Ascending aorta (tissue), 2 donors: Measurements from ENCODE around the gene ASB6. TPM values are rescaled to one million over a fixed set of nuclear protein-coding genes. Genes with fewer than 3 reads are reported as not detected.
A peak's percentile ranks its signal among the peaks of the same experiment; 100 is the strongest.

Source experiments
- DNase-seq, 2 donors: peaks; one replicate each; pipeline ENCODE4 v3.0.0-alpha.2; 2019; ENCODE audit warnings: low spot score in 2 of 2
- H3K27ac ChIP-seq, 2 donors: fragments of 200-600 bp; sonication (generic); one replicate each; pipeline ENCODE4 v1.5.1; 2016 to 2017; ENCODE audit warnings: mild to moderate bottlenecking in 1 of 2
- H3K27me3 ChIP-seq: fragments of 200-600 bp; sonication (generic); one replicate; pipeline ENCODE4 v1.5.1; 2017
- H3K36me3 ChIP-seq, 2 donors: fragments of 200-600 bp; sonication (generic); one replicate each; pipeline ENCODE4 v1.5.1; 2016
- H3K4me1 ChIP-seq, 2 donors: fragments of 200-600 bp; sonication (generic); one replicate each; pipeline ENCODE4 v1.5.1; 2016 to 2017; ENCODE audit warnings: mild to moderate bottlenecking in 1 of 2
- H3K4me3 ChIP-seq, 2 donors: fragments of 200-600 bp; sonication (generic); one replicate each; pipeline ENCODE4 v1.5.1; 2016 to 2017; ENCODE audit warnings: mild to moderate bottlenecking in 1 of 2
- H3K9me3 ChIP-seq, 2 donors: fragments of 200-600 bp; sonication (generic); one replicate each; pipeline ENCODE4 v1.5.1; 2016
- intact Hi-C: fragments of 100-400 bp; cut with DNase I; formaldehyde crosslinking; loops from one replicate; pipeline ENCODE4 v1.15.1; 2023
- total RNA-seq: library from RNA; depleted of rRNA; stranded (reverse); fragments of >200 nt; gene quantifications from one replicate; pipeline ENCODE4 v1.1.0, GENCODE V29; 2016
- TF ChIP-seq, protein P1 (sequence below), 3 experiments: fragments of 200-600 bp in 2 of 3; fragments of 450-650 bp in 1 of 3; sonication (generic) in 2 of 3; IDR thresholded peaks; one replicate each; pipeline ENCODE4 v1.5.1; 2016 to 2019; ENCODE audit warnings: antibody characterized with exemption in 3 of 3, mild to moderate bottlenecking in 1 of 3, moderate library complexity in 1 of 3

Gene ASB6
- total RNA-seq, 1 donor from 2014 or later = 29.7 TPM

DNA sequence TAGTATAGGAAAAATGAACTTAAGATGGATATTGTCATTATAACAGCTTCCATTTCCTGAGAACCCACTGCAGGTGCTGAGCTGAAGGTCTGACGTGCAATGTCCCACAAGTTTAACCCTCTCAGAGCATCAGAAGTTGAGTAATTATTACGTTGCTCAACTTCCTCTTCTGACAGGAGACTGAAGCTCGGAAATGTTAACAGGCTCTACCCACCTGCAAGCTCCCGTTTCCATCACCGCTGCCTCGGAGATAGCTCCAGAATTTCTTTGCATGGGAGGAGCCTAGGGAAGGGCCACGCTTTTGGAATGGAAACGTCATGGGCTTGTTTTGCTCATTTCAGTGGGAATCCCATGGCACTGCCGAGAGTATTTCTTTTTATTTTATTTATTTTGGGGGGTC, 17.0 kb downstream of the ASB6 start:
- intact Hi-C loops = loop anchor here (5.0 kb wide), 1 partner anchor 448 kb away; the partner anchor contains the start of gene IER5L
- DNase-seq = no peak
- Histone ChIP-seq H3K36me3 (no peaks in the 10 kb centered on the region), H3K4me1 (peaks cover 11 to 30% of the 10 kb centered on the region in 2 donors), H3K27ac (no peak overlapping the region), H3K4me3 (peak overlapping the region in 1 of 2 donors; percentile 70), H3K27me3 (no peaks in the 10 kb centered on the region), H3K9me3 (no peaks in the 10 kb centered on the region)
- TF ChIP-seq, protein P1, sequence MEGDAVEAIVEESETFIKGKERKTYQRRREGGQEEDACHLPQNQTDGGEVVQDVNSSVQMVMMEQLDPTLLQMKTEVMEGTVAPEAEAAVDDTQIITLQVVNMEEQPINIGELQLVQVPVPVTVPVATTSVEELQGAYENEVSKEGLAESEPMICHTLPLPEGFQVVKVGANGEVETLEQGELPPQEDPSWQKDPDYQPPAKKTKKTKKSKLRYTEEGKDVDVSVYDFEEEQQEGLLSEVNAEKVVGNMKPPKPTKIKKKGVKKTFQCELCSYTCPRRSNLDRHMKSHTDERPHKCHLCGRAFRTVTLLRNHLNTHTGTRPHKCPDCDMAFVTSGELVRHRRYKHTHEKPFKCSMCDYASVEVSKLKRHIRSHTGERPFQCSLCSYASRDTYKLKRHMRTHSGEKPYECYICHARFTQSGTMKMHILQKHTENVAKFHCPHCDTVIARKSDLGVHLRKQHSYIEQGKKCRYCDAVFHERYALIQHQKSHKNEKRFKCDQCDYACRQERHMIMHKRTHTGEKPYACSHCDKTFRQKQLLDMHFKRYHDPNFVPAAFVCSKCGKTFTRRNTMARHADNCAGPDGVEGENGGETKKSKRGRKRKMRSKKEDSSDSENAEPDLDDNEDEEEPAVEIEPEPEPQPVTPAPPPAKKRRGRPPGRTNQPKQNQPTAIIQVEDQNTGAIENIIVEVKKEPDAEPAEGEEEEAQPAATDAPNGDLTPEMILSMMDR (IDR thresholded peaks at IDR 0.05) = no peak

DNA sequence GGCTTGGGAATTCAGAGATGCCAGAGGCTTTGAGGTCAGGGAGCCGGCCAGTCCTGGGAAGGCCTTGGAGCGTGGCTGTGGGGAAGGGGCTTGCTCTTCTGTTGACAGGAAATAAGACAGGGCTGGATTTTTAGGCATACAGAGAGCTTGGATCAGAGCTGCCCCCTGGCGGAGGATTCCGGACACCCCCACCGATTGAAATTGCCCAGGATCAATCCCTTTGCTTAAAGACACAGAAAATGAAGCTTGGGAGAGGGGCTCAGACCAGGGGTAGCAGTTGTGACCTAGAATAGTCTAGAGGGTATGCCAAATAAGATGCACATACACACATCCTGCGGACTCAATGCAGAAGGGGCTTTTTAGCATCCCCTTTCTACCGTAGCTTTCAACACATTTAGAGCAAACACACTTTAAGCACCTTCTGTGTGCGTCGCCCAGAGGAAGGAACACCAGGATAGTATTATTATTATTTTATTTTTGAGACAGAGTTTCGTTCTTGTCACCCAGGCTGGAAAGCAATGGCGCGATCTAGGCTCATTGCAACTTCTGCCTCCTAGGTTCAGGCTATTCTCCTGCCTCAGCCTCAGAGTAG, 17.7 kb downstream of the ASB6 start:
- Histone ChIP-seq H3K4me3 (no peak overlapping the region), H3K9me3 (no peaks in the 10 kb centered on the region), H3K27ac (peak overlapping the region in 1 of 2 donors; percentile 14), H3K27me3 (no peaks in the 10 kb centered on the region), H3K36me3 (no peaks in the 10 kb centered on the region), H3K4me1 (peaks cover 11 to 31% of the 10 kb centered on the region in 2 donors)
- no peak for DNase-seq
- TF ChIP-seq, protein P1 (IDR thresholded peaks at IDR 0.05) = peak; percentile 48 to 79 (median 69)
- intact Hi-C loops = no loop called here

DNA sequence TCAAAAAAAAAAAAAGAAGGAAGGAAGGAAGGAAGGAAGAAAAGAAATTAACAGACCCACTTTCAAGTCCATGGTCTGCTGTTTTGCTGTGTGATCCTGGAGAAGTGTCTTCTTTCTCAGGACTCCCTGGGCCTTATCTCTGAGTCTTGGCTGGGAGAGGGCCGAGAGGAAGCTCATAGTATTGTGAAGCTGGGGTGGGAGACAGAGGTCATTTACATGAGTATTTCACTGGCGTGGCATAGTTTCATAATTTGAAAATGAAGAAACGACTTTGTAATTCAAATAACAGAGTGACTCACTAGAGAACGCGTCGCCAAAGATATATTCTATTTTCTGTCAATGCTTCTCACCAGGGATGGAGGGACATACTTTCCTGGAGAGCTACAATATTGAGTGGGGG, 18.6 kb downstream of the ASB6 start:
- no peaks in the 10 kb centered on the region for H3K27me3 ChIP-seq
- peaks cover 11 to 29% of the 10 kb centered on the region in 2 donors for H3K4me1 ChIP-seq
- DNase-seq = no peak
- H3K36me3 ChIP-seq = no peaks in the 10 kb centered on the region
- intact Hi-C loops = no loop called here
- no peak overlapping the region for H3K4me3 ChIP-seq
- H3K9me3 ChIP-seq = no peaks in the 10 kb centered on the region
- no peak overlapping the region for H3K27ac ChIP-seq
- TF ChIP-seq, protein P1 (IDR thresholded peaks at IDR 0.05) = no peak

DNA sequence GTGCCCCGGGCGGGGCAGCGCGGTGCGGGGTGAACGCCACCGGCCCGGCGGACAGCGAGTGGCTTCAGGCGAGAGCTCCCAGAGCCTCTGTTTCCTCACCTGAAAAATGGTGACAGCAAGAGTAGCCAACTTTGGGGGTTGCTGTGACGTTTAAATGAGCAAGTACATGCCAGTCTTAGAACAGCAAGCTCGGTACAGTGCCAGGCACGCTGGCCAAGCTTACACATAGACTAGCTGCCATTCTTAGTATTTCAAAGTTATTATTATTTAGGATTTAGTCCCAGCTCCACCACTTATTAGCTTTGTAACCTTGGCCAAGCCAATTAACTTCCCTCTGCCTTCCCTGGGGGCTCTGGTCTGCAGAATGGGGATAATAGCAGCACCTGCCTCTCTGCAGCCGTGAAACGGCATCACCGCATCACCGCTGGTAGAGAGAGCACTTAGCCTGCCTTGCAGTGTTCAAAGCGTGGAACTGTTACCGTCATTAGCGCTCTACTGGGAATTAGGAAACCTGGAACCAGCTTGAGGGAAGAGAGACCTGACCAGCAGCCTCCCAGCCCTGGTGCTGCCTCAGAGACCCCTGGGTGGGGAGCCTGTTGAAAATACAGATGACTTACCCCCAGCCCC, 21.2 kb downstream of the ASB6 start, which contains the start of gene C9orf50:
Gene C9orf50 (minus strand): TSS at position 433 of the 627 bp plus-strand sequence. CDS start 527 bp downstream, outside the sequence.
- peak within 1 kb of the TSS in 1 of 2 donors; percentile 67 for H3K27ac ChIP-seq
- TF ChIP-seq, protein P1 (IDR thresholded peaks at IDR 0.05) = no peak
- DNase-seq = no peak
- no peaks in the 10 kb centered on the region for H3K36me3 ChIP-seq
- intact Hi-C loops = no loop called here
- peak within 1 kb of the TSS; percentile 74 to 95 for H3K4me3 ChIP-seq
- no peaks in the 10 kb centered on the region for H3K27me3 ChIP-seq
- H3K9me3 ChIP-seq = no peaks in the 10 kb centered on the region
- peaks cover 7 to 12% of the 10 kb centered on the region in 2 donors for H3K4me1 ChIP-seq

DNA sequence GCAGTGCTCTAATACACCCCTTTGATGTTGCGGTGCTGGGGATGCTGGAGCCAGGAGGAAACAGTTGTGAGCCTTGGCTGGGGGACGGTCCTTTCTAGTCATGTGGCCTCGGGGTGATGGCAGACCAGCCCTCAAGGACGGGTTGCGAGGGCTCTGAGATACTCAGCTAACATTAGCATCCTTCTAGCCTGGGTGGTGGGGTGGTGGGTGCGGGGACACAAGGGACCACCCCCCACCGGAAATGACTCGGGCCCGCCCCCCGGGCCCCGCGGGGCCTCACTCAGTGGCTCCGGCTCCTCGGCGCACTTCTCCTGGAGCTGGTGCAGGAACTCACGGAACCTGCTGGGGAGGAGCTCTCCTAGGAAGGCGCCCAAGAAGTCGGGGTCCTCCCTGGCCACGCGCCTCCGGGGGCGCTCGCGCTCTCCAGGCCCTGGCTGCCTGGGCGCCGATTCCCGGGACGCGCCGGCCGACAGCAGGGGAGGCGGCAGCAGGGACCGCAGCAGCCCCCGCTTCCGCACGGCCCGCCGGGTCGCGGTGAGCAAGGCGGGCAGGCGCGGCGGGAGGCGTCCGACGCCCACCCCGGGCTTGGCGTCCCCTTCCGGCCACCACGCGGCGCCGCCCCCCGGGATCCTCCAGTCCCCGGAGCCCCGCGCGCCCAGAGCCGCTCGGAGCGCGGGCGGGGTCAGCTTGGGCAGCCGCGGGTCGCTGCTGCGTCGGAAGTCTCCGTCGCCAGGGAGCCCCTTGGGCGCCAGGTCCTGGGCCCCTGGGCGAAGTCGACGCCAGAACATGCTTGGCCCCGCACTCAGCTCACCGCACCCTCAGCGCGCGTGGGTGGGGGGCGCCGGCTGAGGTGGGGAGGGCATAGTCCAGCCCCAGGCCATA, 21.9 kb downstream of the ASB6 start:
- no peaks in the 10 kb centered on the region for H3K36me3 ChIP-seq
- H3K27me3 ChIP-seq = no peaks in the 10 kb centered on the region
- H3K4me1 ChIP-seq = peaks cover 7 to 12% of the 10 kb centered on the region in 2 donors
- peak overlapping the region in 1 of 2 donors; percentile 67 for H3K27ac ChIP-seq
- no peak for DNase-seq
- TF ChIP-seq, protein P1 (IDR thresholded peaks at IDR 0.05) = peak in 1 of 3 experiments; percentile 23
- intact Hi-C loops = no loop called here
- peak overlapping the region; percentile 74 to 95 for H3K4me3 ChIP-seq
- H3K9me3 ChIP-seq = no peaks in the 10 kb centered on the region
